GM12891 (cell line): ENCODE measurements around the gene CFAP97.

Source experiments
- POLR2A ChIP-seq: IDR thresholded peaks from 2 replicates; pipeline ENCODE4 v1.6.1; 2011; ENCODE audit warnings: low read depth, low read length, control low read depth
- POLR2AphosphoS5 ChIP-seq: IDR thresholded peaks from 2 replicates; pipeline ENCODE4 v1.6.1; 2011; ENCODE audit warnings: low read depth, low read length, control low read depth
- TAF1 ChIP-seq: IDR thresholded peaks from 2 replicates; pipeline ENCODE4 v1.6.1; 2011; ENCODE audit warnings: low read depth, low read length, control low read depth

DNA sequence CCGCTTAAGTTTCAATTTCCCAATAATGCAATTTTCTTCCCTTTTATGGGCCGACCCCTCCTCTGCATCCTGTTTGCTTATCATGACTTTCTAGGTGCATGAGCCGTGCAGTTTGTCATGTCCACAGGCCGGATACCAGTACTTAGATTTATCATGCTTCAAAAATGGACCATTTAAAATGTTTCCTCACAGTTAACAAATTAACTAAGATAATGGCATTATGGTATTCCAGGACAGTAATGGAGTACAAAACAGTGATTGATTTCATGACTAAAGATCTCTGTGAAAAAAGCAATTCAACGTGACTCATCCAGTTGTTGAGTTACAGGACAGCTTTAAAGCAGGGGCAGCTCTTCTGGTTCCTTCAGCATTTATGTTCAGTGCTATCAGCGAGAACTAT is 28.6 kb upstream of the CFAP97 start:
- TF ChIP-seq POLR2A (no peak), POLR2AphosphoS5 (no peak), TAF1 (no peak)
